Stimulated activated CD8-positive, alpha-beta memory T cell treated with anti-CD3 and anti-CD28 coated beads, Interleukin-2, amount 100 ng/mL, for 1 hour (primary cell): ENCODE data around the gene TNS1.

Source experiments
- DNase-seq, 2 donors: peaks; one replicate each; pipeline ENCODE4 v3.0.0-alpha.2; 2020; ENCODE audit warnings: low read depth in 2 of 2

Gene TNS1

DNA sequence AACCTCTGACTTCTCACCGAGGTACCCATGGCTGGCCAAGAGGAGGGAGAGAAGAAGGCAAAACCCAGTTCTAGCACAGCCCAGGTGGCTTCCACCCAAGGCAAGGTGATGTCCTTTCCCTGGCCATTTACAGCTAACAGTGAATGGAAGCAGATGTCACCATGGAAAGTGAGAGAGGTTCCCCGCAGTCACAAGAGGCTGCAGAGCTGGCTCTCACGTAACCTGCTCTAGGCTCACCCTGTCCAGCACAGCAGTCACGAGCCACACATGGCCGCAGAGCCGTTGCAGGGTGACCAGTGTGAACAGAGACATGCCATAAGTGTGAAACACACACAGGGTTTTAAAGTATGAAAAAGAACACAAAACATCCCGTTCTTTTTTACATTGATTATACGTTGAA lies 169.4 kb downstream of the TNS1 start:
- DNase-seq, result no peak

DNA sequence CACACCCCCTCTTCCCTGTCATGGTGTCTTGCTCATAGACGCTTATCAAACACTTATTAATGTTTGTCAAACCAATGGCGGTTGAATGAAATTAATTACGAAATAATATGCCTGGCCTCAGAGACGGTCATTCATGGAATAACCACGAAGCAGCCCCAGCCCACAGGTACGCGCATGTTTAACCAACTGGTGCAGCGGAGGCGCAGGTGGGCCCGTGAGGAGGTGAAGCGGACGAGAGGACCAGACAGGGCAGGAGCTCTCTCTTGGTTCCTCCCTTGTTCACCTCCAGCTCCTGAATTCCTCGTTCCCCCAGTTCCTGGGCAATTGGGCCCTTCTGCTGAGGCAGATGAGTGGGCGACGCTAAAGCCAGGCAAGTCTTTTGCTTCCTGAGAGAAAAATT lies 169.8 kb downstream of the TNS1 start:
- DNase-seq, result no peak

DNA sequence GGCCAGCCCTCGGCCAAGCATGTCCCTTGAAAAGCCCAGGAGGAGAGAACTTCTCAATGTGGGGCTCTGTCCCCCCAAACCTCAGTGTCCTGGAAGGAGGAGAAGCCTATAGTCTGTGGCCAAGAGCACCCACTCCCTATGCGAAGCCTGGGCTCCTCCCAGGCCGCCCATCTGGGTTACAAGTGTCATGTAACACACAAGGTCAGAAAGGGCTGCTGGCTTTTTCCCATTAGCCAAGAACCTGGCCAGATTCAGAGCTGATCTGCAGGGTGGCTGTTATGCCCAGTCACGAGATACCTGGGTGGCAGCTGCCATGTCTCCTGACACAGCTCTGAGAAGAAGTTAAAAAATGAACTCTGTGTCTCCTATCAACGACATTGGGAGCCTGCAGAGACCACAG lies 170.7 kb downstream of the TNS1 start:
- DNase-seq, result no peak

DNA sequence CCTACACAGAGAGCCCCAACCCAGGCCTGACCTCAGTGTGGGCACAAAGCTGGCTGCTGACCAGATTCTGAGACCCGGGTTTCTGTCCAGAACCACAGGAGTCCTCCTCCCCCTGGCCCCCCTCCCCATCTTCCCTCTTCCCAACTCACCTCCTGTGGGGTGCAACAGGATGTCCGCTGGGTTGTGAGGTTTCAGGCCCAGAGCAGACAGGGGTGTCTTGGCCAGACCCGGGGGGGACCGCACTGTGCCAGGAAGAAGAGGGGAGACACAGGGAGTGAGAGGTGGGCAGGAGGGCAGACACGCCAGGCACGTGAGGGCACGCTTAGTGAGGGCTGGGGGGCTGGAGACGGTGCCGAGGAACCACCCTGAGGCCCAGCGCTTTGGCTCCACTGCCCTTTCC lies 171.5 kb downstream of the TNS1 start:
- no peak for DNase-seq

DNA sequence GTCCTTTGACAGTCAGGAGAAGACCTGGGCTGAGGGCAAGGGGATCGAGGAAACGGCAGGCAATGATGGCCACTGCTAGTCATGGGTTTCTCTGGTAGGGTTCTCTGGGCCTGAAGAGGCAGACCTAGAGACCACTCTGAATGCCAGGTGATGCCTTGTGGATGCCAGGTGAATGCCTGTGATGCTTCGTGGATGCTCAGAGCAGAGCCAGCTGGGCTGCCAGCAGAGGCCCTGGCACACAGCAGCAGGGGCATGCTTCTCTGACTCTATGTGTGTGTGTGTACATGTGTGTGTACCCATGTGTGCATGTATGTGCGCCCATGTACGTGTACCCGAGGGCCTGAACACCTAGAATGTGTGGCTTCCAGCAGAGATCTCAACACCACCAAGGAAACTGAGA lies 172.0 kb downstream of the TNS1 start:
- no peak for DNase-seq

DNA sequence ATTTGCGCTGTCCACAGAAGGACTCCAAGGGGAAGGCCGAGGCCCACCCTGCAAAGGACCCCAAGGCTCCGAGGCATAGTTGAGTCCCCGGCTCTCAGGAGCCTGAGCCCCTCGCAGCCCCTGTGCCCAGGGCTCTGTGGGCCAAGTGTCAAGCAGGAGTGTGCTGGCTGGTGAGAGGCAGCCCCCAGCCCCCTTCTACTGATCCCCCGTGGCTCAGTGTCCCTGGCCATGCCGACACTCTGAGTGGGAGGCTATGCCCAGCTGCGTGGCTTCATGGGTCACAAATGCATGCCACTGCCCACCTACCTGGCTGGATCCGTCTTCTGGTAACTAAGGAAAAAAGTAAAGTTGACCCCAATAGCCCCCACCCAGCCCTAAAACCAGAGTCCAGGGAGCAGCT lies 172.7 kb downstream of the TNS1 start:
- DNase-seq, result no peak

DNA sequence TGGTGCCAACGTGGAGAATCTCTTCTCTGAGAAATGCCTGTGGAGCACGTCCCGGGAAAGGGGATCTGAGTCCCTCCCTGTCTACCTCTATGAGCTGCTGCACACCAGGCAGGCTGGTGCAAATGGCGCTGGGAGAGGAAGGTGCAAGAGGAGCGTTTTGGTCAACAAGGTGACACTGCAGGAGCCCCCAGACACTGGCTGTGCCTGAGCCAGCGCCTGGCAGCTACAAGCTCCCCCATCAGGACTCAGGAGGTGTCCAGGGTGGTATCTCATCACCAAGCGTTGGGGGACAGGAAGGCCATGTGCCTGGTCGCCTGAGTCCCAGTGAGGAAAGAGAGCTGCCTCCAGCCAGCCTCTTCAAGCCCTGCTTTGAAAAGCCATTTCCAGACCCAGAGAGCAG lies 173.4 kb downstream of the TNS1 start:
- no peak for DNase-seq

DNA sequence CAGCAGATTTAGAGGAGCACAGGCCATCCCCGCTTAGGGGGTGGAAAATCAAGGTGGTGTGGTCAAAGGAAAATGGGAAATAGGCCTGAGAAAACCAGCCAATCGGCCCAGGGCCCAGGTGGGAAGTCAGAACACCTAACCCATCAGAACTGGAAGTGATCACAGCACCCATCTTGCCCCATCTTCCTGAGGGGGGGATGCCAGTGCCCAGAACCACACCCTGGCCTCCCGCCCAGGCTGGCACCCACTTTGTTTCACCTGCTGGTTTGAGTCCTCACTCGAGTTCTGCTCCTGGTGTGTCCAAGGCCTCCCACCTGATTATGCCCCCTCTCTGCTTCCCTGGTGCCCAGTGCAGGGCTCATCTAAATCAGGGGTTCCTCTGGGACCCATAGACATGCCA lies 174.5 kb downstream of the TNS1 start:
- no peak for DNase-seq

DNA sequence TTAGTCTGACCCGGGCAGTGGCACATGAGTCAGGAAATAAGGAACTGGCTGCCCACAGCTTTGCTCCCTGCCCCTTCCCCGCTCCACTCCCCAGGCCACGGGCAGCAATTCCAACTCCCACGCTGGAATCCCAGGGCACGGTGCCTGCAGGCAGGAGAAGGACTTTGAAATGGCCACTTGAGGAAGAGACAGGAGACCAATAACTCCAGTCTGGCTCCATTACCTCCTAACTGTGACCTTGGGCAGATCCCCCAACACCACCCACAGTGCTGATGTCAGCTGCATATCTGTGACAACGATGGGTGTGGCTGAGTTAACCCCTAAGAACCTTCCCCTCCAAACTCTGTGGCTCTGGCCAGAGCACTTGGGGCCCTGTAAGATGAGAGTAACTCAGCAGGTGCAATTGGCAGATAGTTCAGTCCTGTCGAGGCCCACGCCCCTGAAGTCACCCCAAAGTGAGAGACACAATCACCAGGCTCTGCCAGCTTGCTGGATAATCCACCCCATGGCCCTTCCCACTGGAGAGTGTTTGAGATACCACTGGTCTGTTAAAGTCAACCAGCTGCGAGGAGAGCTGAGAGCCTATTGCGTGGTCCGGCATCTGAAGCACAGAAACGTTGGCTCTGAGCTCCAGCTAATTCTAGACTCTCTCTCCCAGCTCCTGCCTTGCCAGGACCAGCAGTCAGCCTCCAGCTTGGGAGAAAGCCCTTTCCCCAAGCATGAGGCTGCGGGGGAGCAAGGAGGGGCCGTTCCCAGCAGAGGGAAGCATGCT lies 175.2 kb downstream of the TNS1 start:
- DNase-seq, result no peak

DNA sequence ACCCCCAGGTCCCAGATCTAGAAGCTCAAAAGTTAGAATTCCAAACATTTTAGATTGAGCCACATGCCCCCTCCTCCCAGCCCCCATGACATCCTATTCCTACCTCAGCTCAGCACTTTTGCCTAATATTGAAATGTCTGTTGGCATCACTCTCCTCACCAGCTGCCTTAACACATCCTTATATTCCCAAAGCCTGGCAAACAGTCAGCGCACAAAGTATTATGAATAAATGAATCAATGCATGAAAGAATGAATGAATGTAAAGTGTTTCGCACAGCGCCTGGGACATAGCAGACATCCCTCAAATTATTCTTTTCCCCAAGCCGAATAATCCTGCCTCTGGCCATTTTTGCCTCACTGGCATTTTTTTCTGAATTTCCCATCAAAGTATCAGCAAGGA lies 175.8 kb downstream of the TNS1 start:
- no peak for DNase-seq

DNA sequence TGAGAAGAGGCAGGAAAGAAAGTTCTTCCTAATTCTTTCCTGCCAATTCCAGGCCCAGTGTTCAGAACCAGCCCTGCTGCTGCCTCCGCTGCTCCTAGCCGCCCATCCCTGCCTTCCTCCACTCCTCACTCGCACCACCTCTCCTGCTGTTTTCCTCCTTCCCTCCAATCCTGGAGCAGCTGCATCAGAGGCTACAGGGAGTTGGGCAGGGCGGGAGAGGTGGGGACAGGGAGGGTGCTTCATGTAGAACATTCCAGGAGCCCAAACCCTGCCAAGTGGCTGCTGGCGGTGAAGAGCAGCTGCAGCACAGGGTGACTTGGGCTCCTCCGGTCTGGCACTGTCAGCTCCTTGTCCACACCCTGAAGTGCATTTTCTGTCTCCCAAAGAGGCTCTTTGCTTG lies 176.3 kb downstream of the TNS1 start:
- no peak for DNase-seq

DNA sequence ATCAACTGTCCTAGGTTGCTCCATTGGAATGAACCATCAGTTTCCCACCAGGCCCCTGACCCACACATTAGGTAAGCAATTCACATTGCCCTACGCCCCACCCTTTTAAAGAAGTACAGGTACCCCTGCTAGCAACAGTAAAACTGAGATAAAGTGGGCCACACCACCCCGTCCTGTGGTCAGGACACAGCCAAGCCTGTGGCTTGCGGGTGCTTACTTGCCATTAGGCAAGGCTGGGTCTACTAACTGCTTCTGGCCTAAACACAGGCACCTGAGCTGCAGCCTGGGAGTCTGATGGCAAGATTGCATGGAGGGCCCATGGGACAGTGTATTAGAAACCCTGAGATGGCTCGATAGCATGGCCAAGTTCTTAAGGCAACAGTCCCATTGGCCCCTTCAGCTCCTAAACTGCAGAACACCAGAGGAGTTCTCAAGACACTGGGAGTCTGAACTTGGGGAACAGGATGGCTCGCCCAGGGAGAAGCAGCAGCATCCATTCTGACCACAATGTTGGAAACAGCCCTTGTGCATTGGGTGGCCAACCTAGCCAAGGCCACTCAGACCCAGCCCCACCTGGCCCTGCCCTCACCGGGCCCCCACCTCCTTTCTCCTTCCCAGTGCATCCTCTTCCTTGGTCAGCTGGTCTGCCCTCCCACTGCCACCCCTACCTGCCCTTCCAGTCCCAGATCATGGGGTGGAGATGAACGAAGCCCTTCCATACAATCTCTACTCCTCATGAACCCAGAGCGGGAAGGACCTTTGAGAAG lies 177.1 kb downstream of the TNS1 start:
- no peak for DNase-seq

DNA sequence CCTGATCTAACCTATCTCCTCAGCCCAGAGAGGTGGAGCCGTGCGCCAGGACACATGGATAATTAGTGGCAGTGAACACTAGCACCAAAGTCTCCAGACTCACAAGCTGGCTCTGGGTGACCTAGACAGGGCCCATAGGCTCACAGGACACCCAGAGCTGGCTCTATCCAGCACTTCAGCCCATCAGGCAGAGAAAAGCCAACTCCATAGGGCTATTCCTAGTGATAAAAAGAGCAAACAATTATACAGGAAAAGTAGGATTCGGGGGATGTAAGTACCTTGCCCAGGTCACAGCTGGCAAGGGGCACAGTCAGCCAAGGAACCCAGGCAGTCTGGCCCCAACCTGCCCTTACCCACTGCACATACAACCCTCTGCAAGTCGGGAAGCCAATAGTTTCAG lies 178.6 kb downstream of the TNS1 start:
- DNase-seq, result no peak

DNA sequence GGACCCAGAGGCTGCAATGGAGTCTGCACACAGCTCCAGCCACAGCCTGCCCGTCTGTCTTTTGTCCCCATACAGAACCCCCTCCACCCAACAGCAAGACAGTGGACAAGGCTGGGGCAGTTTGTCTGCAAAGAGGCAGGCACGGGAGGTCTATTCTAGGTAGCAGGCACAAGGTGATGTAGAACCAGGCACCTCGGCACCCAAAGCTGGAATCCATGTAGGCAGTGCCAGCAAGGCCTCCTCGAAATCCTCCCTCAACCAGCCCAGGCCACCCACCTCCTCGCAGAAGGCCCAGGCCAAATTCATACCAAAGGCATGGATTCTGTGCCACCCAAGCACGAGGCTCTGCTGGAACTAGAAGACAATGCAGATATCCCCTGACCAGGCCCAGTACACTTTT lies 179.2 kb downstream of the TNS1 start:
- no peak for DNase-seq

DNA sequence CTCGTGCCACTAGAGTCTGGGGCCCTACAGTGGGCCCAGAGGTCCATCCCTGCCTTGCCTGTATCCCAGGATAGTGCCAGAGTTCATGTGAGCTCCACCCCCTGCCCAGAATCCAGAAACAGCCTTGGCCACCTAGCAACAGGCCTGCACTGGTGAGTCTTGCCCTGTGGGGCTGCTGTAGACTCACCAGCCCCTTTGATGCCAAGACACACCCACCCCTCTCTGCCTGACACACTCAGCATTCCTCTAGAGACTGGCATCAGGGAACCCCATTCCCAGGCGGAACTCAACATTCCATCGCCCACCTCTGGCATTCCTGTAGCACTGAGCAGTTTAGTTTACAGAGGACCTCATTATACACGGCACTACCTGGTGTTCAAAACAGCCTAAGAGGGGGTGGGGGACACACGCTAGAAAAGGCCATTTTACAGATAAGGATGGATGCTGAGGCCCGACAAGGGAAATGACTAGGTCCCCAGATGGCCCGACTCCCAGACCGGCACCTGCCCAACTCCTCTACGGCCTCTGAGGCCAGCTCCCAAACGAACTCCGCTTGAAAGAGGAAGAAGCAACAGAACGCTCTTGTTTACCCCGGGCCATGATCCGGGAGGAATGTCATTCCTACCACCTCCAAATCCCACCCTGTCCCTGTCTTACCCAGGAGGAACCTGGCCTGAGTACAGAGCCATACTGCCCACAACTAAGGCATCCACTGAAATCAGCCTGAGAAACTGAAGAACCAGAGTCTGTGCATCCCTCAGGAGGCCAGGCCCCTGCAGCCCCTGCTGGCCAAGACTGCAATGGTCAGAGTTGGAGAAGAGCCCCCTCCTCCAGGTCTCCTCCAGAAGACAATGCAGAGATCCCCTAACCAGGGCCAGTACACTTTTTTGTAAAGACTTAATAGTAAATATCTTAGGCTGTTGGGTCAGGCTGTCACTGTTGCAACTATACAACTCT lies 180.2 kb downstream of the TNS1 start:
- DNase-seq, result no peak

DNA sequence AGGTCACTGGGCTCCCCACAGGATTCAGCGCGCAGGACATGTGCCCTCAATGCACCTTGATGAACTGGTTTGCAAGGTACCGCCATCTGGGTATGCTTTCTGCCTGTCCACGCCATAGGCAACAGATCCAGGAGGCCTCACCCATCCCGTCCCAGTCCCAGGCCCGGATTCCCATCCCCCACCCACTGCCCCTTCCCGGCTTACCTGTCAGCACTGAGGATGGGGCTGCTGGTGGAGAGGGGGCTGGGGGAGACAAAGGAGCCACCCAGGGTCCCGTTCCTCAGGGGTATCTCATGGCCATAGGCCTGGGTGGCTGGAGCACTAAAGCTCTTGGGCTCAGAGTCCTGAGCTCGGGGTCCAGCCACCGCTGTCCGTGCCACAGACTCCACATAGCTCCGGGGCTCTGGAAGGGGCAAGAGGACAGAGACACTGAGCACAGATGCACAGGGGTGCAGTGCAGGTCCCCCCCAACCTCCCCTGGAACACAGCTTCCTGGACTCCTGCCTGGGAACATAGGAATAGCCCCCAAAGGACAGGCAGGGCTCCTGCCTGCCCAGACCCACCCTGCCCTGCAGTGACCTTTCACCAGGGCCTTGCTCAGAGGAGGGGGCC lies 181.2 kb downstream of the TNS1 start:
- no peak for DNase-seq

DNA sequence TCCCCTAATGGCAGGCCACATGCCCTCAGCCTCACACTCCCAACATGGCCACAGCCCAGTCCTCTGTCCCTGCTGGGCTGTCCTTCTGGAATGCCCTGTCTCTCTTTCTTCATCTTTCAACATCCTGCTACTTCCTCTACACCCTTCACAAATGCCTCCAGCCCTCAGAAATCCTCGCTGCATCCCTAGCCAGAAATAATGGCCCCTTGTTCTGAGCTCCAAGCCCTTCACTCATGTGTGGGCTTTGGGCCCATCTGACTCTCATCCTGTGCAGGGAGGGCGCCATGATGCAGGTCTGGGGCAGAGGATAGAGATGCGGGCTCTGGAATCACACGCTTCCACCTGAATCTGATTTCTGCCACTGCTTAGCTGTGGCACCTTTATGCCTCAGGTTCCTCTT lies 181.9 kb downstream of the TNS1 start:
- no peak for DNase-seq

DNA sequence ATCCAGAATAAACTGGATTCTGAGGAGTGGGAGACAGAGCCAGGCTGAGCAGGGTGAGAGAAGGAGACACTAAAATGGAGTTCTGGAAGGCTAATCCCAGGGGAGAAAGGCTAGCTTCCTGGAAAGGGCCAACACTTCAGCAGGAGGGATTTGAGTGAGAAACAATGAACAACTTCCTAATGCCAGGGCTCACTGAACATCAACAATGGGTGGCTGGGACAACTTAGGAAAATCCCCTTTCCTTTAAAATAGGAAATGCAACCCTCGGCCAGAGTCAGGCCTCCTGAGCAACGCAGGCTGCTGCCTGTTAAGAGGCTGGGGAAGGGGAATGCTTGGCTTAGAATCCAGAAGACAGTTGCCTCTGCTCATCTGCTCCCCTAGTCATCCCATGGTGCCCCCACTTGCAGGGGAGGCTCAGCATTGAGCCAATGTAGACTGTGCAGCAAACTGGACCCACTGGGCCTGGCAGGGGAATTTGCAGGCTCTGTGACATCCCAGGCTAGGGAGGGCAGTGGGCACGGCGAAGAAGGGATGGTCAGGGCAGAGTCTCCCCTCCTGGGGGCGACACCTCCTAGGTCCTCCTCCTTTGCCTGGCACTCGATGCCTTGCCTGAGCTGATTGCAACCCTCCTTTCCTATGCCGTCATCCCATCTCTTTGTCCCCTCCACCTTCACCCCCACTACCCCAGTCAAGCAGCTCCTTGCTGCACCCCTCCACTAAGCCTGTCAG lies 182.5 kb downstream of the TNS1 start:
- DNase-seq, result no peak

DNA sequence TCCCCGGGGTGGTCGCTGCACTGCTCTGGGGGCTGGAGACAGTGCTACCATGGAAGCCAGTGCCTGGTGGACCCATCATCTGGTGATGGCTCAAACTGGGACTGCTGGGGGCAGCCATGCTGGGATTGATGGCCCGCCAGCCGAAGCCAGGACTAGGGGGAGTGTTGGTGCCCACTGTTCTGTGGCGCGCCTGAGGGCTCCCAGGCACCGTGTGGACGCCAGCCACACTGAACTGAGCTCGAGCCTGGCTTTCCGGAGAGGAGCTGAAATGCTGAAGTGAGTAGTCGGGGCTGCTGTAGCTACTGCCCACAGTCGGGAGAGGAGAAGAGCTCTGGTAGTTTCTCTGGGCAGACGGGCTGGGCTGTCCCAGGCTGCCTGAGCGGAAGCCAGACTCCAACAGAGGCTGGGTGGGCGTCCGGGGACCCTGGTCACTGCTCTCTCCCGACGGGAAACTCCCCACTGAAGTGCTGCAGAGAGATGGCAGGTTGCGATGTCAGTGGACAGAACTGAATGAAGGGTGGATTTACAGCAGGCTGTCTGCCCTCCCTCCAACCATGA lies 184.4 kb downstream of the TNS1 start:
- no peak for DNase-seq

DNA sequence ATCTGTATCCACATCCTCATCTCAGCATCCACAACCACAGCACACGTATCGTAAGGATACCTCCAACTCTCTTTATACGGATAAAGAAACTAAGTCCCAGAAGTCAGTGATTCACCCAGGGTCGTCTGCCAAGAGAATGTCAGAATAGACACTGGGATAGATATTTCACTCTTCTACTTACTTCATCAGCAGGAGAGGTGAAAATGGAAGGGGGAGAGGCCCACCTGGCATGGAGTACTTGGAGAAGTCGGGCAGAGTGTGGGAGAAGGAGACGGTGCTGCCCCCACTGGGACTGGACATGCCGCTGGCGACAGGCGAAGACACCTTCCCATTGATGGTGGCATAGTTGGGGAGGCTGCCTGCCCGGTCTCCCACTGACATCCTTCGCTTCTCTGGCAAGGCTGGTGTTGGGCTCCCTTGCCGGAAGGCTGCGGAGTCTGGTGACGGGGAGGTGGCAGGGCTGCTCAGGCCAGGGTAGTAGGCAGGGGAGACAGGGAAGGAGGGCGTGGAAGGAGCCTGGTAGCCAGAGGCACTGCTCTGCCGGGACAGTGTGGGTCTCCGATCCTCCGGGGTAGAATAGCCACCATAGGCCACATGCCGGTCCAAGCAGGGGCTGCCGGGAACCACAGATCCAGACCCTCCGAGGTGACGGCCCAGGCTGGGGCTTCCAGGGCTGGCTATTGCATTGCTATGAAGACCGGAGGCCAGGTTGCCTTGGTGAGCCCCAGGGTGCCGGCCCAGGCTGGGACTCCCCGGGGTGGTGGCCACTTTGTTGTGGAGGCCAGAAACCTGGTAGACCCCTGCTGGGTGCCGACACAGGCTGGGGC lies 185.1 kb downstream of the TNS1 start:
- DNase-seq, result no peak
